Activated T-cell treated with anti-CD3 and anti-CD28 coated beads, Interleukin-2, amount 50 U/mL, for 24 hours (primary cell): Measurements from ENCODE around the gene CCDC68.

ENCODE experiments used
- DNase-seq: peaks from one replicate; pipeline ENCODE4 v3.0.0-alpha.2; 2020
- H3K27ac Mint-ChIP-seq: 2 replicates; pipeline ENCODE4 v1.8.0; 2020; ENCODE audit warnings: mild to moderate bottlenecking, mixed read lengths
- H3K27me3 Mint-ChIP-seq: 2 replicates; pipeline ENCODE4 v1.8.0; 2020; ENCODE audit warnings: mixed read lengths
- H3K36me3 Mint-ChIP-seq: 2 replicates; pipeline ENCODE4 v1.8.0; 2020; ENCODE audit warnings: low read depth, mixed read lengths
- H3K4me1 Mint-ChIP-seq: 2 replicates; pipeline ENCODE4 v1.8.0; 2020; ENCODE audit warnings: low read depth, mixed read lengths
- H3K4me3 Mint-ChIP-seq: 2 replicates; pipeline ENCODE4 v1.8.0; 2020; ENCODE audit warnings: mild to moderate bottlenecking, moderate library complexity, mixed read lengths
- H3K9me3 Mint-ChIP-seq: 2 replicates; pipeline ENCODE4 v1.8.0; 2020; ENCODE audit warnings: mixed read lengths

The CCDC68 gene, protein sequence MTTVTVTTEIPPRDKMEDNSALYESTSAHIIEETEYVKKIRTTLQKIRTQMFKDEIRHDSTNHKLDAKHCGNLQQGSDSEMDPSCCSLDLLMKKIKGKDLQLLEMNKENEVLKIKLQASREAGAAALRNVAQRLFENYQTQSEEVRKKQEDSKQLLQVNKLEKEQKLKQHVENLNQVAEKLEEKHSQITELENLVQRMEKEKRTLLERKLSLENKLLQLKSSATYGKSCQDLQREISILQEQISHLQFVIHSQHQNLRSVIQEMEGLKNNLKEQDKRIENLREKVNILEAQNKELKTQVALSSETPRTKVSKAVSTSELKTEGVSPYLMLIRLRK

DNA sequence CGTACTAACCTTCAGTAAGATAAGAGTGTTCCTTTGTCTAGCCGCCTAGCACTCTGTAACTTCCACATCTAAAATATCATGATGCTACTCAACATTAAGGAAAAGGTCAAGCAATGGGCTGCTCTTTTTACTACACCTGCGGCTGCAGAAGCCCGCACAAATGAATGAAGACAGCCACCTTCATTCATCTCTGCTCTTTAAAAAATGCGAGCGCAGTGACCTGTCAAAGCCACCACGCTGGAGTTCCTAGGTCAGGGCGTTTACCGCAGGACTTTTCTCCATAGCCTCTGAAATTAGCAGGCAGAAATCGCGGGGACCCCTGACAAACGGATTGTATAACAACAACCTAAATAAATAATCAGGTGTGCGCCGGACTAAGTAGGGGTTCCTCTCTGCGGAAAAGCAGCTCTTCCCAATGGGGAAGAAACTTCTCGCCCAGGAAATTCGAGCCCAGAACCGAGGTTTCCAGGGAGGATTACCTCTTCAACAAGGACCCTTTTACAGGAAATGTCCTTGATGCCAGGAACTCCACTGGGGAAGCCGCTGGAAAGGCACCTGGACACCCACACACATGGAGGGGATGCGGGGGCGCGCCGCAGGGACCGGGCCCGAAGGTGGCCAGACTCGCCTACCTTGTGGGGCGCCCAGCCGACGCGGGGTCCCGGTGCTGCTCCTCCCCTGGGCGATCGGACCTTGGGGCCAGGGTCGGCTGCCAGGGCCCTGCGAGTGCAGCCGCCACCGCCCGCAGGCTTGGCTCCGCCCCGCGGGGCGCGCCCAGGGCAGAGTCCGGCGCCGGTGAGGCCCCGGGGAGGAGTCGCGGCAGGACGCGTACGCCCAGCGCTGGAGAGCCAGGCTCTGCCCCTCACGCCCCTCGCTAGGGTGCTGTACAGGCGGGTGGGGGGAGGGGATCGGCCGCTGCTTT lies at the start of gene CCDC68:
Gene CCDC68, minus strand, starts transcription at position 758 of the 922 bp plus-strand sequence. CDS start 16,670 bp downstream, outside the sequence.
- Mint-ChIP-seq H3K36me3 (no peaks in the 10 kb centered on the region), H3K27ac (no peak within 1 kb of the TSS), H3K4me3 (peak within 1 kb of the TSS; percentile 50), H3K4me1 (peaks cover 2% of the 10 kb centered on the region), H3K9me3 (no peaks in the 10 kb centered on the region), H3K27me3 (peaks cover 67% of the 10 kb centered on the region)
- no peak for DNase-seq

- no peaks in the 10 kb centered on the region for H3K4me1 Mint-ChIP-seq
- peaks cover 20% of the 10 kb centered on the region for H3K27me3 Mint-ChIP-seq
- no peak overlapping the region for H3K27ac Mint-ChIP-seq
- H3K36me3 Mint-ChIP-seq, result no peaks in the 10 kb centered on the region
- no peak overlapping the region for H3K4me3 Mint-ChIP-seq
- DNase-seq, result no peak
- H3K9me3 Mint-ChIP-seq, result no peaks in the 10 kb centered on the region
These were observed 48.3 kb upstream of the CCDC68 start for GRCh38 chr18:55007602-55008001.

- no peak for DNase-seq
- Mint-ChIP-seq H3K9me3 (no peaks in the 10 kb centered on the region), H3K27me3 (peaks cover 11% of the 10 kb centered on the region), H3K27ac (no peak overlapping the region), H3K4me1 (no peaks in the 10 kb centered on the region), H3K4me3 (no peak overlapping the region), H3K36me3 (no peaks in the 10 kb centered on the region)
These were observed 44.4 kb upstream of the CCDC68 start for GRCh38 chr18:55003695-55004094.

GRCh38 chr18:55002261-55002660 lies 43.0 kb upstream of the CCDC68 start:
- DNase-seq, result no peak
- Mint-ChIP-seq H3K4me3 (no peak overlapping the region), H3K27me3 (peaks cover 4% of the 10 kb centered on the region), H3K9me3 (no peaks in the 10 kb centered on the region), H3K36me3 (no peaks in the 10 kb centered on the region), H3K4me1 (no peaks in the 10 kb centered on the region), H3K27ac (no peak overlapping the region)

DNA sequence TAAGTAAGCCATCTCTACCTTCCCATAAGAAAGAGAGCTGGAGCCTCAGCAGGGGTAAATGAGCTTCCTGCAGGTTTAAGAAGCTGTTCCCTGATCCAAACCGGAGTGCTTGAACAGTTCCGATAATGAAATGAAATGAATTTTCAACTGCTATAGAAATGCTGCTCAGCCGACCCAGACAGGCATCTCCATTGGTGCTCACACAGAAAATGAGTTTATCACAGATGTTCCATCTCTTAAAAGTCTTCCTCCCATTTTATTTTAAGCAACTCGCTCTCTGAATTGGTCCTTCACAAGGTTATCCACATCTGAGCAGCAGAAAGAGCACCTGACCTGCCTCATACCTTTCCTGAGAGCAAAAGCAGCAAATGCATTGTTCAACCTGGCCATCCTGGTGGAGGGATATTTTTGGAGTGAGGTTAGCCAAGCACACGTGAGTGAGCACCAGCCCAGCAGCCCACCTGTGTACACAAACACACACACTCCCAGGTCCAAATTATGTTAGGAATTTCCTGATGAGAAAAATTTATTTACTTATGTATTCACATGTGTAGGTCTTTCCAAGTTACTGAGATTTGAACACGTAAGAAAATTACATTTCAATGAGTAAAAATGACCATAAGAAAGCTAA lies 42.2 kb upstream of the CCDC68 start:
- H3K27ac Mint-ChIP-seq, result no peak overlapping the region
- no peak for DNase-seq
- H3K4me3 Mint-ChIP-seq, result no peak overlapping the region
- H3K36me3 Mint-ChIP-seq, result no peaks in the 10 kb centered on the region
- peaks cover 4% of the 10 kb centered on the region for H3K27me3 Mint-ChIP-seq
- no peaks in the 10 kb centered on the region for H3K9me3 Mint-ChIP-seq
- no peaks in the 10 kb centered on the region for H3K4me1 Mint-ChIP-seq

DNA sequence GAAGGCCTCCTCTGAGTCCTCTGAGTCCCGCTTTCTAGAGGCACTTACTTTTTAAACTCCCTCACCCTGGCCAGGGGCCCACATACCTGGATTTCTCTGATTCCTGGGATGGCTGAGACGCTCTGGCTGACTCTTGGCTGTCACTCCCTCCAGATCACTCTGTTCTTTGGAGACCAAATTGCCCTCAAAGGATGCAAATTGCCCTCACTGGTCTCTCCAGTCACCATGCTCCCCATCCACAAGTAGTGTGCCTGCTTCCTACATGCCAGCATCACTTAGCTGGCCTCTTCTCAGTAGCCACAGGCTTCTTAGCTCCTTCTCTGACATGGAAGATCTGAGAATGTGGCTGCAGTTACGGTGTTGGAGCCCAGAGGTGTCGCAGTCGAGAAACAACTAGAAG lies 41.3 kb upstream of the CCDC68 start:
- Mint-ChIP-seq H3K27me3 (peaks cover 4% of the 10 kb centered on the region), H3K9me3 (no peaks in the 10 kb centered on the region), H3K4me3 (no peak overlapping the region), H3K27ac (no peak overlapping the region), H3K36me3 (no peaks in the 10 kb centered on the region), H3K4me1 (no peaks in the 10 kb centered on the region)
- no peak for DNase-seq

DNA sequence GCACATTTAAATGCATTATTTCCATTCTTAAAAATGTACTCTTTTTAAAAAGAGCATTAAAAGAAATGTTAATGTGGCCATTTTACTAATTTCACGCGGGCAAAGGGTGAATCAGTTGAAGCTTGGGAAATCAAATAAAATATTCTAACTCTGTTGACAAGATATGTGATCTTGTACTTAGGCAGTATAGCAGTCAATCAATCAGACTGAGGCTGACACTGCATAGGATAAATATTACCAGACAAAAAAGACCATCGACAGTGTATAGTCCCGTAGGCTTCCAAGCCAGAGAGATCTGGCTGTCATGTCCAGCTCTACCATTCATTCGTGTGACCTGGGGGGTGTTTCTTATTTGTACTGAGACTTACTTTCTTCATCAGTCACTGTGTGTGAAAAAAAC lies 39.8 kb upstream of the CCDC68 start:
- no peak overlapping the region for H3K27ac Mint-ChIP-seq
- no peaks in the 10 kb centered on the region for H3K36me3 Mint-ChIP-seq
- H3K27me3 Mint-ChIP-seq, result peaks cover 4% of the 10 kb centered on the region
- DNase-seq, result no peak
- no peak overlapping the region for H3K4me3 Mint-ChIP-seq
- H3K4me1 Mint-ChIP-seq, result no peaks in the 10 kb centered on the region
- no peaks in the 10 kb centered on the region for H3K9me3 Mint-ChIP-seq

GRCh38 chr18:54995421-54996143 lies 36.3 kb upstream of the CCDC68 start:
- no peak for DNase-seq
- H3K4me3 Mint-ChIP-seq, result no peak overlapping the region

DNA sequence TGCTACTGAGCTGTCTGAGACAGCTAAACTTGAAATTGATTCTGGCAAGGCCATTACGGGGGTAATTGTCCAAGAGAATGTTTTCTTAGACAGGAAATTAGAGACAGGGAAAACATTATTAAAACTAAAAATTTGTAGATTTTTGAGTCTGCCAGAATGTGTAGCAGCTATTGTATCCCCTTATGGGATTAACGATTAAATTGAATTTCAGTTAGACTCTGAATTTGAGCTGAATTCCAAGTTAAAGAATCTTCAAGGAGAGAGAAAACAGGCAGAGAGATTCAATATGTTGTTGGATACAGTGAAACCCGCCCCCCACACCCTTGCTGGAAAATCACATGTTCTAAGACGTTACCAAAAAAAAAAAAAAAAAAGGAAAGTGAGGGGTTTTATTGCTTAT lies 32.7 kb upstream of the CCDC68 start:
- no peaks in the 10 kb centered on the region for H3K9me3 Mint-ChIP-seq
- H3K27me3 Mint-ChIP-seq, result peaks cover 9% of the 10 kb centered on the region
- H3K27ac Mint-ChIP-seq, result no peak overlapping the region
- H3K4me1 Mint-ChIP-seq, result no peaks in the 10 kb centered on the region
- H3K4me3 Mint-ChIP-seq, result no peak overlapping the region
- no peak for DNase-seq
- no peaks in the 10 kb centered on the region for H3K36me3 Mint-ChIP-seq

More at GRCh38 chr18:54995421-54996143, 36.3 kb upstream of the CCDC68 start:
- H3K36me3 Mint-ChIP-seq, result no peaks in the 10 kb centered on the region
- H3K27ac Mint-ChIP-seq, result no peak overlapping the region
- no peaks in the 10 kb centered on the region for H3K9me3 Mint-ChIP-seq
- H3K27me3 Mint-ChIP-seq, result peaks cover 8% of the 10 kb centered on the region
- H3K4me1 Mint-ChIP-seq, result no peaks in the 10 kb centered on the region

- no peaks in the 10 kb centered on the region for H3K9me3 Mint-ChIP-seq
- no peak overlapping the region for H3K27ac Mint-ChIP-seq
- no peaks in the 10 kb centered on the region for H3K4me1 Mint-ChIP-seq
- peaks cover 9% of the 10 kb centered on the region for H3K27me3 Mint-ChIP-seq
- no peak for DNase-seq
- no peak overlapping the region for H3K4me3 Mint-ChIP-seq
- no peaks in the 10 kb centered on the region for H3K36me3 Mint-ChIP-seq
These were observed 25.6 kb upstream of the CCDC68 start for GRCh38 chr18:54984908-54985307.

- Mint-ChIP-seq H3K27ac (no peak overlapping the region), H3K4me3 (no peak overlapping the region), H3K36me3 (no peaks in the 10 kb centered on the region), H3K4me1 (no peaks in the 10 kb centered on the region), H3K27me3 (peaks cover 7% of the 10 kb centered on the region), H3K9me3 (no peaks in the 10 kb centered on the region)
- DNase-seq, result no peak
These were observed 24.5 kb upstream of the CCDC68 start for GRCh38 chr18:54983791-54984190.

- no peak for DNase-seq
- Mint-ChIP-seq H3K4me3 (no peak overlapping the region), H3K4me1 (no peaks in the 10 kb centered on the region), H3K9me3 (no peaks in the 10 kb centered on the region), H3K36me3 (no peaks in the 10 kb centered on the region), H3K27me3 (peaks cover 9% of the 10 kb centered on the region), H3K27ac (no peak overlapping the region)
These were observed 23.9 kb upstream of the CCDC68 start for GRCh38 chr18:54983041-54983686.

GRCh38 chr18:54981076-54981475 lies 21.8 kb upstream of the CCDC68 start:
- no peaks in the 10 kb centered on the region for H3K9me3 Mint-ChIP-seq
- H3K4me1 Mint-ChIP-seq, result no peaks in the 10 kb centered on the region
- no peak overlapping the region for H3K27ac Mint-ChIP-seq
- no peak overlapping the region for H3K4me3 Mint-ChIP-seq
- H3K36me3 Mint-ChIP-seq, result no peaks in the 10 kb centered on the region
- DNase-seq, result no peak
- peaks cover 9% of the 10 kb centered on the region for H3K27me3 Mint-ChIP-seq

DNA sequence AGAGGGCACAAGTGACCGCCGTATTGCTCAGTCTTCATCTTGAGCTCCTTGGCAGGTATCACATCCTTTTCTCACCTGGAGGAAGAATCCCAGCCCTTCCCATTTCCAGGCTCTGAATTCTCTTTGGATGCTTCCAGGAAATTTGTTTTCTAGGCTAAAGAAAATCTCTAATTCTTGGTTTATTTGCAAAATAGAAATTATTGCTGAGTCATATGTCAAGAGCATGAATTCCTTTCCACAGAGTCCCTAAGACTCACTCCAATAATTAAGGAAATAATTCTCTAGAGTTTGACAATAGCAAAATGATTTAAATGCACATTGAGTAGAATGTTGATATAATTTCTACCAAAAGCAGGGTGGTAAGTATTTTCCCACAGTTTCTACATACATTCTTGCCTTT lies 16.3 kb upstream of the CCDC68 start:
- H3K9me3 Mint-ChIP-seq, result no peaks in the 10 kb centered on the region
- DNase-seq, result no peak
- peaks cover 4% of the 10 kb centered on the region for H3K27me3 Mint-ChIP-seq
- H3K36me3 Mint-ChIP-seq, result no peaks in the 10 kb centered on the region
- no peaks in the 10 kb centered on the region for H3K4me1 Mint-ChIP-seq
- H3K4me3 Mint-ChIP-seq, result no peak overlapping the region
- no peak overlapping the region for H3K27ac Mint-ChIP-seq
